Neural cell (in vitro differentiated cells): ENCODE data around the gene DDX27.

Experiments
- CTCF ChIP-seq: fragments of 450-650 bp; IDR thresholded peaks from 2 replicates; pipeline ENCODE4 v1.5.1; 2014; ENCODE audit warnings: antibody characterized with exemption, mild to moderate bottlenecking, moderate library complexity; ENCODE audit not compliant: poor library complexity, severe bottlenecking
- EP300 ChIP-seq: fragments of 450-650 bp; conservative IDR thresholded peaks from 2 replicates; pipeline ENCODE4 v1.6.1; 2014; ENCODE audit warnings: antibody characterized with exemption, mild to moderate bottlenecking, moderate library complexity; ENCODE audit not compliant: poor library complexity, severe bottlenecking
- EZH2 ChIP-seq: fragments of 200-600, 300-800 bp; shearing (Covaris generic), sonication (generic); IDR thresholded peaks from 2 replicates; pipeline ENCODE4 v1.6.1; 2014; ENCODE audit warnings: antibody characterized with exemption, low read length, borderline replicate concordance, mild to moderate bottlenecking; ENCODE audit not compliant: insufficient read depth, poor library complexity, severe bottlenecking
- MXI1 ChIP-seq: fragments of 450-650 bp; conservative IDR thresholded peaks from 2 replicates; pipeline ENCODE4 v1.6.1; 2014; ENCODE audit warnings: antibody characterized with exemption, mild to moderate bottlenecking; ENCODE audit not compliant: poor library complexity, severe bottlenecking
- POLR2AphosphoS5 ChIP-seq: IDR thresholded peaks from 2 replicates; pipeline ENCODE4 v1.6.1; 2012
- RAD21 ChIP-seq: fragments of 450-650 bp; conservative IDR thresholded peaks from 2 replicates; pipeline ENCODE4 v1.6.1; 2014; ENCODE audit warnings: antibody characterized with exemption, mild to moderate bottlenecking, moderate library complexity
- REST ChIP-seq: IDR thresholded peaks from 2 replicates; pipeline ENCODE4 v1.6.1; 2012; ENCODE audit warnings: borderline replicate concordance
- SMC3 ChIP-seq: fragments of 450-650 bp; conservative IDR thresholded peaks from 2 replicates; pipeline ENCODE4 v1.6.1; 2014; ENCODE audit warnings: antibody characterized with exemption, mild to moderate bottlenecking, moderate library complexity; ENCODE audit not compliant: poor library complexity
- TAF1 ChIP-seq: IDR thresholded peaks from 2 replicates; pipeline ENCODE4 v1.6.1; 2012; ENCODE audit warnings: low read depth

- no peak for TF ChIP-seq CTCF
- TF ChIP-seq TAF1 = no peak
- TF ChIP-seq EZH2 = no peak
- no peak for TF ChIP-seq EP300
- no peak for TF ChIP-seq SMC3
- no peak for TF ChIP-seq RAD21
- TF ChIP-seq POLR2AphosphoS5 = no peak
- no peak for TF ChIP-seq REST
- TF ChIP-seq MXI1 = no peak
Measured at GRCh38 chr20:49277786-49278035, 58.5 kb downstream of the DDX27 start.
